HG03432 (cell line): ENCODE measurements around the gene MAEA.

ENCODE experiments used
- ATAC-seq: cut with Tn5 transposase; IDR thresholded peaks from one replicate; pipeline ENCODE4 v1.9.1; 2021; ENCODE audit warnings: mild to moderate bottlenecking, moderate library complexity; ENCODE audit not compliant: unreplicated experiment

The MAEA gene

GRCh38 chr4:1376841-1377605 is 87.3 kb downstream of the MAEA start:
- ATAC-seq: no peak

- no peak for ATAC-seq
These were observed 88.0 kb downstream of the MAEA start for GRCh38 chr4:1377606-1378261.

GRCh38 chr4:1378559-1379231 is 89.0 kb downstream of the MAEA start:
- ATAC-seq: no peak

GRCh38 chr4:1379351-1379781 is 89.7 kb downstream of the MAEA start:
- ATAC-seq: no peak

GRCh38 chr4:1379801-1380331 is 90.2 kb downstream of the MAEA start:
- ATAC-seq: no peak

- ATAC-seq: no peak
These were observed 90.9 kb downstream of the MAEA start for GRCh38 chr4:1380368-1381151.

- ATAC-seq: no peak
These were observed 91.5 kb downstream of the MAEA start for GRCh38 chr4:1381181-1381621.

- ATAC-seq: no peak
These were observed 92.4 kb downstream of the MAEA start for GRCh38 chr4:1381944-1382541.

GRCh38 chr4:1382776-1383727 is 93.4 kb downstream of the MAEA start:
- ATAC-seq: no peak

- no peak for ATAC-seq
These were observed 94.3 kb downstream of the MAEA start for GRCh38 chr4:1383728-1384591.

- no peak for ATAC-seq
These were observed 95.1 kb downstream of the MAEA start for GRCh38 chr4:1384675-1385372.

- ATAC-seq: no peak
These were observed 96.0 kb downstream of the MAEA start for GRCh38 chr4:1385373-1386340.
